ENCODE measurements around the gene SRL. TPM values are rescaled to one million over a fixed set of nuclear protein-coding genes. Genes with fewer than 3 reads are reported as not detected.

SRL gene
- polyA plus RNA-seq, 1 donor from 2014 or later, result not detected

DNA sequence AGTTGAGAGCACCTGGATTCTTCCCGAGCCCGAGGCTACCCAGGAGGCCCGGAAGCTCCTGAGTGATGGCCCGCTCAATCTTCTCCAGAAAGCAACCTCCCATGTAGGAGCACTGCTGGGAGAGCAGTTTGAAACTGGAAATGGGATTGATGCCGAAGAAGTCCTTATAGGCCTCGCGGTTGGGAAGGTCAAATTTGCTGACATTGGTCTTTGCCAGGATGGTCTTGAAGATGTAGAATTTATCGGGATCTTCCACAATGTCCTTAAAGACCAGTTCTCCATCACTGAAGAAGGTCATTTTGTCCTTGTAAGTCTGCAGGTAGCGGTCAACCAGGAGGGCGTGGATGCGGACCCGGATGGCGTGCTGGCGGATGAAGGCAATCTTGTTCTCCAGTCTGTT is 49.7 kb downstream of the SRL start:
- Histone ChIP-seq H3K4me3 (ENCODE audit: low read length) (no peak overlapping the region), H2AFZ (ENCODE audit: low read depth, low read length) (no peak overlapping the region), H3K4me2 (ENCODE audit: low read length) (no peak overlapping the region), H3K9me2 (ENCODE audit: insufficient read depth, low read length) (no peaks in the 10 kb centered on the region), H3K27ac (ENCODE audit: low read length) (no peak overlapping the region), H4K20me1 (ENCODE audit: insufficient read depth) (no peaks in the 10 kb centered on the region), H3K79me2 (replicated peaks; ENCODE audit: insufficient read depth, low read length) (no peaks in the 10 kb centered on the region), H3K36me3 (ENCODE audit: insufficient read depth, low read length) (no peaks in the 10 kb centered on the region), H3K27me3 (ENCODE audit: insufficient read depth, low read depth, low read length) (no peaks in the 10 kb centered on the region), H3K9ac (ENCODE audit: low read length) (no peak overlapping the region), H3K9me3 (ENCODE audit: low read length) (no peaks in the 10 kb centered on the region), H3F3A (ENCODE audit: insufficient read depth, low read length, poor library complexity, severe bottlenecking) (no peaks in the 10 kb centered on the region)
- TF ChIP-seq POLR2AphosphoS5 (IDR thresholded peaks at IDR 0.05) (no peak), TAF1 (IDR thresholded peaks at IDR 0.05; ENCODE audit: low read depth) (no peak)
- TF ChIP-seq, protein P1, sequence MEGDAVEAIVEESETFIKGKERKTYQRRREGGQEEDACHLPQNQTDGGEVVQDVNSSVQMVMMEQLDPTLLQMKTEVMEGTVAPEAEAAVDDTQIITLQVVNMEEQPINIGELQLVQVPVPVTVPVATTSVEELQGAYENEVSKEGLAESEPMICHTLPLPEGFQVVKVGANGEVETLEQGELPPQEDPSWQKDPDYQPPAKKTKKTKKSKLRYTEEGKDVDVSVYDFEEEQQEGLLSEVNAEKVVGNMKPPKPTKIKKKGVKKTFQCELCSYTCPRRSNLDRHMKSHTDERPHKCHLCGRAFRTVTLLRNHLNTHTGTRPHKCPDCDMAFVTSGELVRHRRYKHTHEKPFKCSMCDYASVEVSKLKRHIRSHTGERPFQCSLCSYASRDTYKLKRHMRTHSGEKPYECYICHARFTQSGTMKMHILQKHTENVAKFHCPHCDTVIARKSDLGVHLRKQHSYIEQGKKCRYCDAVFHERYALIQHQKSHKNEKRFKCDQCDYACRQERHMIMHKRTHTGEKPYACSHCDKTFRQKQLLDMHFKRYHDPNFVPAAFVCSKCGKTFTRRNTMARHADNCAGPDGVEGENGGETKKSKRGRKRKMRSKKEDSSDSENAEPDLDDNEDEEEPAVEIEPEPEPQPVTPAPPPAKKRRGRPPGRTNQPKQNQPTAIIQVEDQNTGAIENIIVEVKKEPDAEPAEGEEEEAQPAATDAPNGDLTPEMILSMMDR (IDR thresholded peaks at IDR 0.05; ENCODE audit: poor library complexity, severe bottlenecking), result no peak

DNA sequence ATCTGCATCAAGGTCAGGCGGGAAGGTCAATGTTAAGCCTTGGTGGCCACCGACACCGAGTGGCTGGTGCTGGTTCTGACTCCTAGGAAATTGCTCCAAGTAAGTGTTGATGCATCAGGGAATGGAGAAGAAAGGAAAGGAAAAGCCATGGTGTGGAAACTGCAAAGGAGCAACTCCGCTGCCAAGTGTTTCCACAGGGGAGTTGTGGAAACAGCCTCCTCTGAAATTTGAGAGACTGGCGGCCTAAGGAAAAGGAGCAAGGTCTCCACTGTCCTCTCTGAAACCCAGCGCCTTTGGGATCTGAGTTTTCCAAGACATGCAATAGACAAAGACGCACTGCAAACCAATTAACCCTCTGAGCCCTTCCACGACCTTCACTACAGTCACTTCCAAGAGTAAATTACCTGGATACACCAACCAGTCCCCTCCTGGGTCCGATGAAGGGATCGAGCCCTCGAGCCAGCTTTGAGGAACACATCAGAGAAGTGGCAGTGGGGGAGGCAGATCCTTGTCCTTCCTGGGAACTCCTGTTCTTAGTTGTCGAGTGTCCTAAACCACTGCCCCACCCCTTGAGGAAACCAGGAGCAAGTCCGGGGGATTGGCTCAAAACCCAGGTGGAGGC is 51.1 kb downstream of the SRL start:
- Histone ChIP-seq H3F3A (ENCODE audit: insufficient read depth, low read length, poor library complexity, severe bottlenecking) (no peaks in the 10 kb centered on the region), H3K27ac (ENCODE audit: low read length) (no peak overlapping the region), H3K36me3 (ENCODE audit: insufficient read depth, low read length) (no peaks in the 10 kb centered on the region), H2AFZ (ENCODE audit: low read depth, low read length) (no peak overlapping the region), H3K9me3 (ENCODE audit: low read length) (no peaks in the 10 kb centered on the region), H3K4me3 (ENCODE audit: low read length) (no peak overlapping the region), H3K9me2 (ENCODE audit: insufficient read depth, low read length) (no peaks in the 10 kb centered on the region), H3K4me2 (ENCODE audit: low read length) (no peak overlapping the region), H4K20me1 (ENCODE audit: insufficient read depth) (no peaks in the 10 kb centered on the region), H3K9ac (ENCODE audit: low read length) (no peak overlapping the region), H3K27me3 (ENCODE audit: insufficient read depth, low read depth, low read length) (no peaks in the 10 kb centered on the region), H3K79me2 (replicated peaks; ENCODE audit: insufficient read depth, low read length) (no peaks in the 10 kb centered on the region)
- TF ChIP-seq RAD21 (conservative IDR thresholded peaks at IDR 0.05), result no peak
- TF ChIP-seq, protein P2, sequence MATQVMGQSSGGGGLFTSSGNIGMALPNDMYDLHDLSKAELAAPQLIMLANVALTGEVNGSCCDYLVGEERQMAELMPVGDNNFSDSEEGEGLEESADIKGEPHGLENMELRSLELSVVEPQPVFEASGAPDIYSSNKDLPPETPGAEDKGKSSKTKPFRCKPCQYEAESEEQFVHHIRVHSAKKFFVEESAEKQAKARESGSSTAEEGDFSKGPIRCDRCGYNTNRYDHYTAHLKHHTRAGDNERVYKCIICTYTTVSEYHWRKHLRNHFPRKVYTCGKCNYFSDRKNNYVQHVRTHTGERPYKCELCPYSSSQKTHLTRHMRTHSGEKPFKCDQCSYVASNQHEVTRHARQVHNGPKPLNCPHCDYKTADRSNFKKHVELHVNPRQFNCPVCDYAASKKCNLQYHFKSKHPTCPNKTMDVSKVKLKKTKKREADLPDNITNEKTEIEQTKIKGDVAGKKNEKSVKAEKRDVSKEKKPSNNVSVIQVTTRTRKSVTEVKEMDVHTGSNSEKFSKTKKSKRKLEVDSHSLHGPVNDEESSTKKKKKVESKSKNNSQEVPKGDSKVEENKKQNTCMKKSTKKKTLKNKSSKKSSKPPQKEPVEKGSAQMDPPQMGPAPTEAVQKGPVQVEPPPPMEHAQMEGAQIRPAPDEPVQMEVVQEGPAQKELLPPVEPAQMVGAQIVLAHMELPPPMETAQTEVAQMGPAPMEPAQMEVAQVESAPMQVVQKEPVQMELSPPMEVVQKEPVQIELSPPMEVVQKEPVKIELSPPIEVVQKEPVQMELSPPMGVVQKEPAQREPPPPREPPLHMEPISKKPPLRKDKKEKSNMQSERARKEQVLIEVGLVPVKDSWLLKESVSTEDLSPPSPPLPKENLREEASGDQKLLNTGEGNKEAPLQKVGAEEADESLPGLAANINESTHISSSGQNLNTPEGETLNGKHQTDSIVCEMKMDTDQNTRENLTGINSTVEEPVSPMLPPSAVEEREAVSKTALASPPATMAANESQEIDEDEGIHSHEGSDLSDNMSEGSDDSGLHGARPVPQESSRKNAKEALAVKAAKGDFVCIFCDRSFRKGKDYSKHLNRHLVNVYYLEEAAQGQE (IDR thresholded peaks at IDR 0.05; ENCODE audit: borderline replicate concordance), result no peak
- no peak for TF ChIP-seq POLR2AphosphoS5 (IDR thresholded peaks at IDR 0.05)
- TF ChIP-seq TAF1 (IDR thresholded peaks at IDR 0.05; ENCODE audit: low read depth), result no peak
- TF ChIP-seq SMC3 (conservative IDR thresholded peaks at IDR 0.05; ENCODE audit: poor library complexity), result no peak
- no peak for TF ChIP-seq EP300 (conservative IDR thresholded peaks at IDR 0.05; ENCODE audit: poor library complexity, severe bottlenecking)
- no peak for TF ChIP-seq MXI1 (conservative IDR thresholded peaks at IDR 0.05; ENCODE audit: poor library complexity, severe bottlenecking)

DNA sequence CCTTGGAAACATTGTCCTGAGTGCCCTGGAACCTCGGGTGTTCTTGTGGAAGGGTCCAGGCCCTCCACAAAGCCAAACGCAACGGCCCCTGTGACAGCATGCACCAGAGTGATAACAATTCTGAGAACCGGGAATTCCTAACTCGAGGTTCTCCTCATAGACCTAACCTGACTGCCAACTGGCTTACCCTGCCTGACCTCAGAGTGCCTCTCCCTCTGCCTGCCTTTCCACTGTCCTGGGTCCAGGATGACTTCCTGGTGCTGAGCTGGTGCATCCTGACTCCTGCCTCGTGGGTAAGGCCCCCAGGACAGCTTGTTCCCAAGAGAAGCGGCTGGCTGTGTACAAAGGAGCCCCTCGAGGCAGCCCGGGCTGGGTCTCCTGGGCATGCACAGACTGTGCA is 51.8 kb downstream of the SRL start:
- Histone ChIP-seq H3K9me3 (ENCODE audit: low read length) (no peaks in the 10 kb centered on the region), H3K27ac (ENCODE audit: low read length) (no peak overlapping the region), H3K9me2 (ENCODE audit: insufficient read depth, low read length) (no peaks in the 10 kb centered on the region), H3K79me2 (replicated peaks; ENCODE audit: insufficient read depth, low read length) (no peaks in the 10 kb centered on the region), H3K4me2 (ENCODE audit: low read length) (no peak overlapping the region), H3K9ac (ENCODE audit: low read length) (no peak overlapping the region), H3K27me3 (ENCODE audit: insufficient read depth, low read depth, low read length) (no peaks in the 10 kb centered on the region), H3F3A (ENCODE audit: insufficient read depth, low read length, poor library complexity, severe bottlenecking) (no peaks in the 10 kb centered on the region), H4K20me1 (ENCODE audit: insufficient read depth) (no peaks in the 10 kb centered on the region), H3K36me3 (ENCODE audit: insufficient read depth, low read length) (no peaks in the 10 kb centered on the region), H3K4me3 (ENCODE audit: low read length) (no peak overlapping the region), H2AFZ (ENCODE audit: low read depth, low read length) (no peak overlapping the region)
- TF ChIP-seq EZH2 (IDR thresholded peaks at IDR 0.05; ENCODE audit: borderline replicate concordance, insufficient read depth, low read length, poor library complexity, severe bottlenecking) (no peak), EP300 (conservative IDR thresholded peaks at IDR 0.05; ENCODE audit: poor library complexity, severe bottlenecking) (no peak), POLR2AphosphoS5 (IDR thresholded peaks at IDR 0.05) (no peak), RAD21 (conservative IDR thresholded peaks at IDR 0.05) (no peak), MXI1 (conservative IDR thresholded peaks at IDR 0.05; ENCODE audit: poor library complexity, severe bottlenecking) (no peak)
- TF ChIP-seq, protein P2 (IDR thresholded peaks at IDR 0.05; ENCODE audit: borderline replicate concordance), result no peak
